Measurements from ENCODE around the gene SPATA31C1.

GRCh38 chr9:87954230-87954629 lies 36.5 kb downstream of the SPATA31C1 start:
- TF ChIP-seq POLR2A (IDR thresholded peaks at IDR 0.05): no peak
- no peak for TF ChIP-seq CTCF (IDR thresholded peaks at IDR 0.05)
